ENCODE data around the gene MAP3K4.

MAP3K4 gene

DNA sequence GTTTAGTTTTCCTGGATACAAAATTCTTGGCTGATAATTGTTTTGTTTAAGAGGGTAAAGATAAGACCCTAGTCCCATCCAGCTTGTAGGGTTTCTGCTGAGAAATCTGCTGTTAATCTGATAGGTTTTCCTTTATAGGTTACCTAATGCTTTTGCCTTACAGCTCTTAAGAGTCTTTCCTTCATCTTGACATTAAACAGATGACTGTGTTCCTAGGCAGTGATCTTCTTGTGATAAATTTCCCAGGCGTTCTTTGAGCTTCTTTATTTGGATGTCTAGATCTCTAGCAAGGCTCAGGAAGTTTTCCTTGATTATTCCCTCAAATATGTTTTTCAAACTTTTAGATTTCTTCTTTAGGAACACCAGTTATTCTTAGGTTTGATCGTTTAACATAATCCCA lies 134.0 kb downstream of the MAP3K4 start:
- DNase-seq (ENCODE audit: low read depth in 2 of 2), result no peak
- no peak for TF ChIP-seq CTCF (IDR thresholded peaks at IDR 0.05; ENCODE audit: low read depth, low read length)
- no peak overlapping the region for H3K4me3 ChIP-seq (replicated peaks in 1 of 2; ENCODE audit: low read depth in 2 of 2, low read length in 2 of 2)

- no peak for DNase-seq (ENCODE audit: low read depth in 2 of 2)
- TF ChIP-seq CTCF (IDR thresholded peaks at IDR 0.05; ENCODE audit: low read depth, low read length), result no peak
- H3K4me3 ChIP-seq (replicated peaks in 1 of 2; ENCODE audit: low read depth in 2 of 2, low read length in 2 of 2), result no peak overlapping the region
Observed at GRCh38 chr6:161127071-161127740, 135.6 kb downstream of the MAP3K4 start.

- TF ChIP-seq CTCF (IDR thresholded peaks at IDR 0.05; ENCODE audit: low read depth, low read length), result no peak
- no peak for DNase-seq (ENCODE audit: low read depth in 2 of 2)
- H3K4me3 ChIP-seq (replicated peaks in 1 of 2; ENCODE audit: low read depth in 2 of 2, low read length in 2 of 2), result no peak overlapping the region
Observed at GRCh38 chr6:161128230-161128629, 136.7 kb downstream of the MAP3K4 start.

DNA sequence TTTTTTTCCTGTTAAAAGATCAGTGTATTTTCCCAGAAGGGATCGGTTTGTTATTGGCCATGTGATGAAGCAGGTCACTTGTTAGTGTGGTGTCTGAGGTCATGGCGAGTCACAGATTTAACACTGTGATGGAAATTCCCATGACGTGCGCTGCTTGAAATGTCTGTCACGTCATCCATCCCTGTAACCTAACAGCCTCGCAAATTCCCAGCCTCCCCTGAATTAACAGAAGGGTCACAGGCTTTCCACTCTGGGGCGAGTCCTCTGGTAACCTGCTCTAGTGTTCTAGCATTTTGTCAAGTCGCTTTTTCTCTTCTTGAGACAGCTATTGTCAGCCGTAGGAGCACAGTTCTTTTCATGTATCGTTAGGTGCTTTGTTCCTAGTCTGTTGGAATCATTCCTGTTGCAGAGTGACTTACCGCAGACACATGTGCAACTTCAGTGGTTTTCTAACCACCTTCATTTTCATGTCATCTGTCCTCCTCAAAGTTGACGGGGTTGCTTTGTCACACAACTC lies 137.2 kb downstream of the MAP3K4 start:
- H3K4me3 ChIP-seq (replicated peaks in 1 of 2; ENCODE audit: low read depth in 2 of 2, low read length in 2 of 2), result no peak overlapping the region
- no peak for TF ChIP-seq CTCF (IDR thresholded peaks at IDR 0.05; ENCODE audit: low read depth, low read length)
- DNase-seq (ENCODE audit: low read depth in 2 of 2), result peak in 1 of 2 donors; percentile 86

DNA sequence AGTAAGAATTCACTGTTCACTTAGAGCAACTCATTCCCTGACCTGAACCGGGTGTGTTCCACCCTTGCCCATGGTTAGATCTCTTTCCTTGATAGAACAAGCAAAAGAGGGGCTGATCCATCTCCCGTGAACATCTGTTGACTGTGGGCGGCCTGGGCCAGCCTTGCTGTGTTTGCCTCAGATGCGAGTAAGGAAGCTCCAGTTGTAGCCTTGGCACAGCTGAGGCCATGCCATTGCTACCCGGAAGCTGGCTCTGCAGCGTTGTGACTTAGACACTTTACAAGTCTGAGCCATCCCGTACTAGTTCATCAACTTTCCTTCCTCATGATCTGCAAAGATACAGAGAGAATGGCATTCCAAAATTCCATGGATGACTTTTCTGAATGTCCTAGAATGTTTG lies 139.0 kb downstream of the MAP3K4 start:
- no peak for DNase-seq (ENCODE audit: low read depth in 2 of 2)
- no peak for TF ChIP-seq CTCF (IDR thresholded peaks at IDR 0.05; ENCODE audit: low read depth, low read length)
- H3K4me3 ChIP-seq (replicated peaks in 1 of 2; ENCODE audit: low read depth in 2 of 2, low read length in 2 of 2), result no peak overlapping the region

DNA sequence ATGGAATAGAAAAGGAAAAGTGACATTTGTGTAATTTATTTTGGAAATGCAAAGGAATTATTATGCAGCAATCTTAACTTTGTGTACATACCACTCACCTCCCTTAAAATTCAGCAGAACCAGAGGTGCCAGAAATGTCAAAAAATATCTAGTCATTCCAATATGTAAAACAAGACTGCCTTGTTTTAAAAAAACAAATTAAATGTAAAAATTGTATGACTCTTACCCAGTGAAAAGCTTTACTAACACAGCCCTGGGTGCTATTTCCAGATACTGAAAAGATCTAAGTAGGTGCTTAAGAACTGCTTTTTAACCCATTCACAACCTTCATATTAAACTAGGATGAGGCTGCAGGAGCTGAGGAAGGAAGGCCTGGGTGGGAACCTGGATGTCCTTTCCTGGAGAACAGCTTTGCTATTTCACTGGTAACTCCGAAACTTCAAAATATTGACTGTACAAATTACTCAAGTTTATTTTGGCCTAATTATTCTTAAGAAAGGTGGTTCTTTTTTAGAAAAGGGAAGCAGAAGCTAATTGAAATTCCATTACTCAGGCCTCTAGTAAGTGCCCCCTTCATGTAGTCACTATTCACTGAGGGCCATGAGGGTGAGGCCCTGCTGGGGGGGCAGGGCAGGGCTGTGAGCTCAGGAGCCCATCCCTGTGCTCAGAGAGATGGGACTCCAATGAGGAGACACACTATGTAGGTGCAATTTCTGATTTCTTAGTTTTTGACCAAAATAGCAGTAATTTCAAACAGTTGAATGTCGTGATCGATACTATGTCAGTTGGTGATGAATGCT lies 139.6 kb downstream of the MAP3K4 start:
- TF ChIP-seq CTCF (IDR thresholded peaks at IDR 0.05; ENCODE audit: low read depth, low read length), result no peak
- no peak overlapping the region for H3K4me3 ChIP-seq (replicated peaks in 1 of 2; ENCODE audit: low read depth in 2 of 2, low read length in 2 of 2)
- no peak for DNase-seq (ENCODE audit: low read depth in 2 of 2)
